Esophagus squamous epithelium (tissue), 4 donors: ENCODE measurements around the gene DGCR6L.
"Not testable (repeated sequence)": the region's sequence is repeated elsewhere in the genome, so short reads cannot be mapped to it uniquely, and the experiment has no call there.

Experiments used
- POLR2A ChIP-seq, 4 donors: fragments of 450-650 bp; IDR thresholded peaks; one replicate each; pipeline ENCODE4 v1.6.1; 2017; ENCODE audit warnings: antibody characterized with exemption in 4 of 4, mild to moderate bottlenecking in 4 of 4, moderate library complexity in 3 of 4
- TF ChIP-seq, protein P1 (sequence below), 6 experiments: fragments of 450-650 bp in 4 of 6; fragments of 200-600 bp in 2 of 6; sonication (generic) in 2 of 6; IDR thresholded peaks; one replicate each; pipeline ENCODE4 v1.5.1; 2016 to 2019; ENCODE audit warnings: antibody characterized with exemption in 6 of 6, mild to moderate bottlenecking in 4 of 6, moderate library complexity in 4 of 6

DNA sequence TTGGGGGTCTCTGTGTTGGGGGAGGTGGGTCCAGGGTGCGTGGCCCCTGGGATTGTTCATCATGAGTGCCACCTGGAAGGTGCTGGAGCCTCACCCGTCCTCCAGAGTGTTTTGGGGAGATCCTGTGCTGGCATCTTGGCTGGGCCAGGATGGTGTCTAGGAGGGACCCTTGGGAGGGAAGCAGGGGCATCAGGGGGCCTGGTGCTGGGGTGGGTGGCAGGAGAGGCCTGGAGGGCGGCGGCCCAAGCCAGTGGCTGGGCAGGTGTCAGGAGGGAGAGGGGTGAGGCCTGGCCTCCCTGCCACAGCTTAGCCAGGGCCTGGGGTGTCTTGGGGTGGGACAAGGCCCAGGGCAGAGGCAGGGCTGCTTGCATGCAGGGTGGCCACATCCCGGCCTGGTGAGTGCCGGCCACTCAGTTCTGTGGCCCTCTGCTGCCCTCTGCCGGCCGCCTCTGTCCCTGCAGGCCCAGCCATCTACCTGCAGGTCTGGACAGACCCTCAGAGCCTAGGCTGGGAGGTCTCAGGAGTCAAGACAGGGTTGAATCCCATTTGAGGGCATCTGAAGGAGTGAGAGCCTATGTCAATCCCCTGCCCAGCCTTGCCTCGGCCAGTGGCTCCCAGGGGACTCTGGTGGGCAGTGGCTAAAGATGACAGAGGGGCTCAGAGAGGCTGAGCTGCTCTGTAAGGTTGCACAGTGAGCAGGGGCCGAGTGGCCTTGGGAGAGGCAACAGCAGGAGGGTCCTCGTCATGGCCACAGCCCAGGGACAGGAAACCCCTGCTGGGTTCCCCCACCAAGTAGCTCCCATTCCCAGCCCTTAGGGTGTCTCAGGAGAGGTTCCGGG lies 34.2 kb downstream of the DGCR6L start:
- TF ChIP-seq, protein P1, sequence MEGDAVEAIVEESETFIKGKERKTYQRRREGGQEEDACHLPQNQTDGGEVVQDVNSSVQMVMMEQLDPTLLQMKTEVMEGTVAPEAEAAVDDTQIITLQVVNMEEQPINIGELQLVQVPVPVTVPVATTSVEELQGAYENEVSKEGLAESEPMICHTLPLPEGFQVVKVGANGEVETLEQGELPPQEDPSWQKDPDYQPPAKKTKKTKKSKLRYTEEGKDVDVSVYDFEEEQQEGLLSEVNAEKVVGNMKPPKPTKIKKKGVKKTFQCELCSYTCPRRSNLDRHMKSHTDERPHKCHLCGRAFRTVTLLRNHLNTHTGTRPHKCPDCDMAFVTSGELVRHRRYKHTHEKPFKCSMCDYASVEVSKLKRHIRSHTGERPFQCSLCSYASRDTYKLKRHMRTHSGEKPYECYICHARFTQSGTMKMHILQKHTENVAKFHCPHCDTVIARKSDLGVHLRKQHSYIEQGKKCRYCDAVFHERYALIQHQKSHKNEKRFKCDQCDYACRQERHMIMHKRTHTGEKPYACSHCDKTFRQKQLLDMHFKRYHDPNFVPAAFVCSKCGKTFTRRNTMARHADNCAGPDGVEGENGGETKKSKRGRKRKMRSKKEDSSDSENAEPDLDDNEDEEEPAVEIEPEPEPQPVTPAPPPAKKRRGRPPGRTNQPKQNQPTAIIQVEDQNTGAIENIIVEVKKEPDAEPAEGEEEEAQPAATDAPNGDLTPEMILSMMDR (IDR thresholded peaks at IDR 0.05), result peak; percentile 38 to 88 (median 75)
- TF ChIP-seq POLR2A (IDR thresholded peaks at IDR 0.05), result not testable (repeated sequence)
